IMR-90 (cell line): ENCODE results near the gene COL19A1. TPM values are rescaled to one million over a fixed set of nuclear protein-coding genes. Genes with fewer than 3 reads are reported as not detected.

Source experiments
- ATAC-seq: fragments of 200-7000 bp; cut with Tn5 transposase; 2 replicates; pipeline ENCODE4 v1.9.1; 2020; ENCODE audit warnings: low read depth, mild to moderate bottlenecking, moderate library complexity
- BruUV-seq: library from RNA; stranded (reverse); fragments of 400-500 nt; replicated peaks from 2 replicates; lab custom pipeline; 2021; lab: Mats Ljungman, UMichigan
- CTCF ChIA-PET: fragments of 300-600 bp; formaldehyde crosslinking; extraction: SDS; loops from one replicate; lab custom pipeline; 2021; ENCODE audit warnings: antibody characterized with exemption; lab: Yijun Ruan, JAX
- POLR2A ChIA-PET: fragments of 300-600 bp; sonication (Branson Sonifier 250); formaldehyde crosslinking; loops from one replicate; lab custom pipeline; 2022; ENCODE audit warnings: antibody characterized with exemption; ENCODE audit not compliant: unreplicated experiment; lab: Charles Lee
- DNase-seq: peaks from one replicate; pipeline ENCODE4 v3.0.0; 2013
- H2AFZ ChIP-seq: replicated peaks from 2 replicates; pipeline ENCODE3; 2013; ENCODE audit warnings: low read length, mild to moderate bottlenecking; ENCODE audit not compliant: poor library complexity
- H2AK5ac ChIP-seq: 2 replicates; pipeline ENCODE4 v1.6.1; 2013; ENCODE audit warnings: low read depth, low read length, inconsistent platforms
- H2AK9ac ChIP-seq: replicated peaks from 2 replicates; pipeline ENCODE3; 2013; ENCODE audit warnings: mild to moderate bottlenecking, low read depth, low read length, moderate library complexity; ENCODE audit not compliant: poor library complexity
- H2BK120ac ChIP-seq: 2 replicates; pipeline ENCODE4 v1.6.1; 2013; ENCODE audit warnings: low read depth, low read length, inconsistent platforms
- H2BK15ac ChIP-seq: 3 replicates; pipeline ENCODE4 v1.6.1; 2013; ENCODE audit warnings: low read depth, low read length, inconsistent platforms
- H2BK20ac ChIP-seq: 2 replicates; pipeline ENCODE4 v1.6.1; 2013; ENCODE audit warnings: low read depth, mild to moderate bottlenecking, inconsistent platforms, low read length, moderate library complexity
- H2BK5ac ChIP-seq: 2 replicates; pipeline ENCODE4 v1.6.1; 2013; ENCODE audit warnings: mild to moderate bottlenecking, low read depth, low read length, inconsistent platforms; ENCODE audit not compliant: poor library complexity, severe bottlenecking
- H3K14ac ChIP-seq: replicated peaks from 2 replicates; pipeline ENCODE4 v1.6.1; 2013; ENCODE audit warnings: low read depth, low read length, inconsistent platforms
- H3K18ac ChIP-seq: 2 replicates; pipeline ENCODE4 v1.6.1; 2013; ENCODE audit warnings: low read depth, low read length, control low read depth
- H3K23ac ChIP-seq: 2 replicates; pipeline ENCODE4 v1.6.1; 2013; ENCODE audit warnings: low read depth, low read length, inconsistent platforms
- H3K27ac ChIP-seq: 2 replicates; pipeline ENCODE4 v1.5.1; 2013; ENCODE audit warnings: mild to moderate bottlenecking, control low read depth, low read length; ENCODE audit not compliant: insufficient read depth
- H3K27me3 ChIP-seq: 2 replicates; pipeline ENCODE4 v1.6.1; 2013; ENCODE audit warnings: low read length; ENCODE audit not compliant: control insufficient read depth, insufficient read depth
- H3K36me3 ChIP-seq: 2 replicates; pipeline ENCODE4 v1.6.1; 2013; ENCODE audit warnings: low read length, mixed read lengths; ENCODE audit not compliant: control insufficient read depth, insufficient read depth
- H3K4ac ChIP-seq: 2 replicates; pipeline ENCODE4 v1.6.1; 2013; ENCODE audit warnings: low read depth, low read length, inconsistent platforms
- H3K4me1 ChIP-seq: 2 replicates; pipeline ENCODE4 v1.6.1; 2013; ENCODE audit warnings: low read length, mixed read lengths; ENCODE audit not compliant: control insufficient read depth, insufficient read depth
- H3K4me2 ChIP-seq: 2 replicates; pipeline ENCODE4 v1.6.1; 2013; ENCODE audit warnings: low read depth, mild to moderate bottlenecking, control low read depth, low read length, moderate library complexity
- H3K4me3 ChIP-seq: 2 replicates; pipeline ENCODE4 v1.5.1; 2013; ENCODE audit warnings: low read depth, mild to moderate bottlenecking, control low read depth, low read length, moderate library complexity; ENCODE audit not compliant: insufficient read depth
- H3K56ac ChIP-seq: 2 replicates; pipeline ENCODE4 v1.6.1; 2013; ENCODE audit warnings: low read length, inconsistent platforms; ENCODE audit not compliant: insufficient read depth; ENCODE audit errors: extremely low read depth
- H3K79me1 ChIP-seq, 2 experiments: 2 replicates each; pipeline ENCODE4 v1.6.1; 2013; ENCODE audit warnings: low read length in 2 of 2, inconsistent platforms in 1 of 2, low read depth in 1 of 2
- H3K9ac ChIP-seq: 2 replicates; pipeline ENCODE4 v1.6.1; 2013; ENCODE audit warnings: low read depth, low read length, control low read depth
- H3K9me1 ChIP-seq: 2 replicates; pipeline ENCODE4 v1.6.1; 2013; ENCODE audit warnings: low read length, inconsistent platforms; ENCODE audit not compliant: insufficient read depth
- H3K9me3 ChIP-seq: 2 replicates; pipeline ENCODE4 v1.6.1; 2013; ENCODE audit warnings: low read length; ENCODE audit not compliant: control insufficient read depth, insufficient read depth
- H4K20me1 ChIP-seq: 2 replicates; pipeline ENCODE4 v1.6.1; 2013; ENCODE audit warnings: low read length, inconsistent platforms; ENCODE audit not compliant: insufficient read depth
- H4K5ac ChIP-seq: 2 replicates; pipeline ENCODE4 v1.6.1; 2013; ENCODE audit warnings: mild to moderate bottlenecking, low read depth, low read length, control low read depth
- H4K8ac ChIP-seq, 2 experiments: 2 replicates each; pipeline ENCODE4 v1.6.1; 2013; ENCODE audit warnings: low read depth in 2 of 2, low read length in 2 of 2, control low read depth in 1 of 2, inconsistent platforms in 1 of 2
- H4K91ac ChIP-seq: 2 replicates; pipeline ENCODE4 v1.6.1; 2013; ENCODE audit warnings: low read depth, low read length, inconsistent platforms; ENCODE audit not compliant: insufficient read depth
- BHLHE40 ChIP-seq: fragments of 150-350 bp; IDR thresholded peaks from 2 replicates; pipeline ENCODE4 v1.6.1; 2016; ENCODE audit warnings: mild to moderate bottlenecking, low read depth, low read length
- CHD1 ChIP-seq: IDR thresholded peaks from 2 replicates; pipeline ENCODE4 v1.6.1; 2012; ENCODE audit warnings: low read depth, low read length, improper control_type of control experiment
- MAFK ChIP-seq: IDR thresholded peaks from 2 replicates; pipeline ENCODE4 v1.6.1; 2012; ENCODE audit warnings: low read depth, low read length, improper control_type of control experiment
- SMC3 ChIP-seq: fragments of 150-350 bp; IDR thresholded peaks from 2 replicates; pipeline ENCODE4 v1.6.1; 2016; ENCODE audit warnings: low read depth, mild to moderate bottlenecking, antibody characterized with exemption, low read length, moderate library complexity
- WGBS, 2 experiments: methylation state at CpG; one replicate each; pipeline versions ENCODE4 v1.1.5 to v1.1.7; 2013; ENCODE audit warnings: missing lambda C conversion rate in 2 of 2; ENCODE audit not compliant: insufficient read length in 1 of 2; ENCODE audit errors: extremely low coverage in 2 of 2; 5-methylcytosine and 5-hydroxymethylcytosine counted together
- dilution Hi-C: fragments of 300-500 bp; cut with HindIII; formaldehyde crosslinking; loops from one replicate; pipeline ENCODE4 v1.14.3; 2018; ENCODE audit warnings: low sequenced_read_pairs; ENCODE audit not compliant: unreplicated experiment
- in situ Hi-C: fragments of 300-500 bp; cut with MboI; formaldehyde crosslinking; loops from 3 replicates; pipeline ENCODE4 v1.14.3; 2019; ENCODE audit warnings: low sequenced_read_pairs, inconsistent platforms, mixed read lengths
- intact Hi-C: fragments of 100-400 bp; cut with micrococcal nuclease; formaldehyde crosslinking; loops from 2 replicates; pipeline ENCODE4 v1.10.0; 2022
- polyA plus RNA-seq, 3 experiments: library from polyadenylated mRNA; depleted of rRNA; stranded (reverse); fragments of >200 nt; gene quantifications; 2 replicates each; pipeline ENCODE4 v1.2.3, GENCODE V29; 2012; ENCODE audit warnings: low replicate concordance in 1 of 3
- total RNA-seq: library from RNA; depleted of rRNA; stranded (reverse); fragments of >200 nt; gene quantifications from 2 replicates; pipeline ENCODE4 v1.2.3, GENCODE V29; 2012

COL19A1 gene
- total and polyA plus RNA-seq, 2 of the 4 experiments (the other 2 are of a cell fraction), result under 0.01 TPM; not detected in 1

- intact Hi-C loops (no loop called here), in situ Hi-C loops (no loop called here), dilution Hi-C loops (no loop called here)
- Histone ChIP-seq H3K9ac (no peak overlapping the region), H3K4me2 (no peak overlapping the region), H3K27me3 (no peaks in the 10 kb centered on the region), H3K23ac (no peak overlapping the region), H2BK15ac (no peak overlapping the region), H3K9me1 (no peaks in the 10 kb centered on the region), H3K4me3 (no peak overlapping the region), H3K9me3 (no peaks in the 10 kb centered on the region), H4K5ac (no peak overlapping the region), H2BK20ac (no peak overlapping the region), H2BK5ac (no peak overlapping the region), H3K56ac (no peak overlapping the region), H3K36me3 (no peaks in the 10 kb centered on the region), H3K4ac (no peak overlapping the region), H4K8ac (no peak overlapping the region), H2AK9ac (no peak overlapping the region), H2AK5ac (no peak overlapping the region), H3K18ac (no peak overlapping the region), H2BK120ac (no peak overlapping the region), H3K14ac (no peak overlapping the region), H4K20me1 (no peaks in the 10 kb centered on the region), H4K91ac (no peak overlapping the region), H3K27ac (no peak overlapping the region), H3K79me1 (no peaks in the 10 kb centered on the region), H2AFZ (no peak overlapping the region), H3K4me1 (no peaks in the 10 kb centered on the region)
- POLR2A ChIA-PET, result no interaction called here
- WGBS, 2 experiments, result no CpG with 5 or more reads among the region's 2 CpGs
- CTCF ChIA-PET, result no interaction called here
- DNase-seq, result peak; percentile 11
- no peak for ATAC-seq
- BruUV-seq, result no TSS peak
- TF ChIP-seq CHD1, result no peak
- no peak for TF ChIP-seq BHLHE40
- TF ChIP-seq MAFK, result no peak
- TF ChIP-seq SMC3, result no peak
These were observed 107.8 kb downstream of the COL19A1 start for GRCh38 chr6:69974193-69974592.
